Stimulated activated CD4-positive, alpha-beta T cell treated with anti-CD3 and anti-CD28 coated beads, Interleukin-4, amount 100 ng/mL, for 4 hours (primary cell): Measurements from ENCODE around the gene WNT16.
"Not testable (repeated sequence)": the region's sequence is repeated elsewhere in the genome, so short reads cannot be mapped to it uniquely, and the experiment has no call there.

ENCODE experiments used
- DNase-seq, 2 experiments: peaks; one replicate each; pipeline ENCODE4 v3.0.0-alpha.2; 2020

Gene WNT16

DNA sequence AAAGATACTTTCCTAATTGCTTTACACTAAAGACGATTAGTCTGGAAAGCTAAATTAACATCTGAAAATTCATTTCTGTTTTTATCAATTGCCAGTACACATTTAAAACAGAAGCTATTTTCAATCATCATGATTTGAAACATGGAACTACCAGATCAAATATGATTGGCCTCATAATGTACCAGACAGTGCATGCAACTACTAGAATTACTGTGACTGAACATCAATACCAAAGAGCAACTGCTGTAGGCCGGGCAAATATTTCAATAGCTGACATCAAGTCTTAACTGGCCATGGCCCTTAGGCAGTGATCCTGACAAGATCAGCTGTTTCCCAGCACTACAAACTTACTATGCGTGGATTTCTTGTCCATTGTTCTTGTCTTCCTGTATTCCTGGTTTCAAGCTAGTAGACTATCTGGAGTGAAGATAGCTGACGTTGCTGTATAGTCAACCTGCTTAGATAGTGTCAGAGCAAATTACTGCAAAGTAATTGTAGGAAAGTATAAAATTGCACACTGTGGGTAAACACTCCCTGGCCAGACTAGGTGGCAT, 21.7 kb upstream of the WNT16 start:
- no peak for DNase-seq

DNA sequence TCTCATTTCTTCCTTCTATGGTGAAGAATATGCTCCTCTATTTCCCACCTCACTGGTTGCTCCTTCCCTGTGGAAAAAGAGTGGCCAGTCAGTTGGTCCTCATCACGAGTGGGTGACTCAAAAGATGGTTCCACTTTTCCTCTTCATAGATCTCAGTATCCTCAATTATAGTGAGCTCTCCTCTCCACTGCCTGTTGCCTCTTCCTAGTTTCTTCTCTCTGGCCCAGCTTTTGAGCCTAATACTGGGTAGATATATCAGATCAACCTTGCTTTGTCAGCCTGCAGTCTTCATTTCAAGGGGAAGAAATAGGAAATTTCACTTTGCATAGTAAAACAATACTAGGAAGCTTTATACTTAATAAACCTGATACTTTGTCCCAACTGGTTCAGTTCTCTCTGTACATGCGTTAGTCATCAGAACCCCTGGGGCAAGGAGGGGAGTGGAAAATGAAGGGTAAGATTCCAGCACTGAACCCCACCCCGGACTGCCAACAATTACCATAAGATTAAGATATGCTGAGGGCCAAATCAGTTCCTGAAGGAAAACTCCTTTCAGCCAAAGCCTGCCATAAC, 15.5 kb upstream of the WNT16 start:
- no peak for DNase-seq

DNA sequence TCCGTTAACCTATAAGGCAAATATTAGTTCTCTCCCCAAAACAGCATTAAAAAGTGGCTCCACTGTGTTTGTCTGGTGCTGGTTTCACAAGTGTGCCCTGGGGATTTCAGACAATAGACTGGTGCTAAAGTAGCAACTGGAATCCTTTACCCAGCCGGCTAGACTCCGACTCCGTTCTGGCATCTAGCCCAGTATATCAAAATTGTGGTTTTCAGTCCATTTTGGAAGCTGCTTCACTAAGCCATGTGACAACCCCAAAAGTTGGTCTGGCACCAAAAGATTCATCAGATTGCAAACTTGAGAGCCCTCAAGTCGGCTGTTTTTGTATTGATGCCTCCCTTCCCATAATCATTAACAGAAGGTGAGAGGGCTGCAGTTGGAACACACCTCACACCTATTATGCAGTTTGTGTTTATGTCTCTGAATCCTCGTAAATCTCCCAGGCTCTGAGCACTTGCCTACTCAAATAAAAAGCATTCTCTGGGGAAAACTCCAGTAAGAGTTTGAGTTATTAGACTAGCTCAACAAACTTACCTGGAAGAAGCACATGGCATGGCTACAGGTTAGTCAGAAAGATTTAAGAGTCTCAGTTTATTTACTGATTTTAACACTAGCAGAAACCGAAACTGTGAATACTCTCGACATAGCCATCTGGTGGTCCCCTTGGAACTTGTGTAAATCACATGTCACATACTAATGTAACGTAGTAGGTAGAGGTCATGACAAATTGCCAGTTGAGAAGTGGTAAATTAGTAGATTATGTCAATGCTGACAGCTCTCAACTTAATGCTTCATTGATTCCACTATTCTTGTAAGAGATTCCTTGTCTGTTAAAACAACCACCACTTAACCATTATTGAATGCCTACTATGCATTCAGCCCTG, 14.8 kb upstream of the WNT16 start:
- DNase-seq: no peak

DNA sequence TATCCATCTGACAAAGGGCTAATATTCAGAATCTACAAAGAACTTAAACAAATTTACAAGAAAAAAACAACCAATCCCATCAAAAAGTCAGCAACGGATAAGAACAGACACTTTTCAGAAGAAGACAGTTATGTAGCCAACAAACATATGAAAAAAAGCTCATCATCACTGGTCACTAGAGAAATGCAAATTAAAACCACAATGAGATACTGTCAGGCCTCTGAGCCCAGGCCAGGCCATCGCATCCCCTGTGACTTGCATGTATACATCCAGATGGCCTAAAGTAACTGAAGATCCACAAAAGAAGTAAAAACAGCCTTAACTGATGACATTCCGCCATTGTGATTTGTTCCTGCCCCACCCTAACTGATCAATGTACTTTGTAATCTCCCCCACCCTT, 13.6 kb upstream of the WNT16 start:
- DNase-seq: not testable (repeated sequence)

DNA sequence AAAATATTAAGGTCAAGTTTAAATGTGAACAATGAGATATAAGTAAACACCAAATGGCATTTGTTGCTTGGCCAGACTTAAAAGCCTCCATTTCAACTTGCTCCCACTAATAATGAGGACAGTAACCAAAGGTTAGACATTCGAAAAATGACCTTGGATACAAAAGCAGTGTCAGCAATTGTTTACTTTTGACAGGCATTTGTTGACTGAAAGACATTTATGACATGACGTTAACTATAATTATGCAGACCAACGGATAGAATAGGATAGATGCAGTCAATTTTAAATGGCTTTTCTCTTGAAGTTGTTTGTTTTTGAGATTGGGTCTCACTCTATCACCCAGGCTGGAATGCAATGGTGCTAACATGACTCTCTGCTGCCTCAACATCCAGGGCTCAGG, 6.3 kb upstream of the WNT16 start:
- DNase-seq: no peak

DNA sequence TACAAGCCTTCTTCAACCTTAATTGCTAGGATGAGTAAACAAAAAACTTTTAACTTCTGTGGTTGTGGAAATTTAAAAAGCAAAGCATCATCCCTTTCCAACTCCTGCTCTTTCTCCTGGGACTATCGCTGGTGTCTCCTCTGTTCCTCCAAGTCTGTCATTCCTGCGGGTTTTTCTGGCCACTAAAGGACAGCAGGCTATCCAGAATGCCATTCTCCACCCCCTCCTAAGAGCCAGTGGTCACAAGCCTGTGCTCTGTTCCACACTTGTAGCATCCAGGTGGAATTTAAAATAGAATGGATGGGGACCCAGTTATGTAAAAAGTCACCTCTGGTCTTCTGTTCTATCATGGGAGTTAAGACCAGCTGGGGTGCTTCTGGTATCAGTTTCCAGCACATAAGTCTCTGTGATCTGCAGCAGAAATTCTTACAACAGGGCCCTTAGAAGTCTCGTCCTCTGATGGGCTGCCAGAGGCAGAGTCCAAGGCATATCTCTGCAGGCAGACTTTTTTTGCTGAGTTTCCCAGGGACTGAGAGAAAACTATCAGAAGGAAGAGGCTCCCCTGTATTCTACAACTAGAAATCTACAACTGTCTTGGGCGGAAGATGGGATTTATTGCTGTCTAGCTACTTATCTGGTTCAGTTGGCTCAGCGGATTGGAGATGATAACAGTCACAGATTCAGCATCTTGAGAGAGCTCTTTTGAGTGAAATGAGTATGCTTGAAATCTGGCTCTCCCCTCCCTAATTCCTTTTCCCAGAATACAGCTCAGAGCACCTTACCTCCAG, 5.1 kb upstream of the WNT16 start:
- DNase-seq: no peak

DNA sequence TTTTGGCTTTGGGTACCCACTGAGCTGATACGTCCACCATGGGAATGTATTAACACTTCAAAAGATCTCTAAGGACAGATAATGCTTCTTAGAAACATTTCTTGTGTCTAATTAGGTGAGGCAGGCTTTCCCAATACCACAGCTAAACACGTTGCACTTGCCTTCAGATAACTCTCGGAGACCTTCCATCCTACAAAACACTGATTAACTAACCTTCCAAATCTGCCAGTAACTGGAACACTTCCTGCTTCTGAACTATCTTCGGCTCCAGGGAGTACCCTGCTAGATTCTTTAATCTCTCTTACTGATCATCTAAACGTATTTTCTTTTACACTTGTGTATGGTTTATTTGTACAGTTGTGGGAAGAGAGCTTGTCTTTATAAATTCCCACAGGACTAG, 1.1 kb upstream of the WNT16 start:
- DNase-seq: no peak

DNA sequence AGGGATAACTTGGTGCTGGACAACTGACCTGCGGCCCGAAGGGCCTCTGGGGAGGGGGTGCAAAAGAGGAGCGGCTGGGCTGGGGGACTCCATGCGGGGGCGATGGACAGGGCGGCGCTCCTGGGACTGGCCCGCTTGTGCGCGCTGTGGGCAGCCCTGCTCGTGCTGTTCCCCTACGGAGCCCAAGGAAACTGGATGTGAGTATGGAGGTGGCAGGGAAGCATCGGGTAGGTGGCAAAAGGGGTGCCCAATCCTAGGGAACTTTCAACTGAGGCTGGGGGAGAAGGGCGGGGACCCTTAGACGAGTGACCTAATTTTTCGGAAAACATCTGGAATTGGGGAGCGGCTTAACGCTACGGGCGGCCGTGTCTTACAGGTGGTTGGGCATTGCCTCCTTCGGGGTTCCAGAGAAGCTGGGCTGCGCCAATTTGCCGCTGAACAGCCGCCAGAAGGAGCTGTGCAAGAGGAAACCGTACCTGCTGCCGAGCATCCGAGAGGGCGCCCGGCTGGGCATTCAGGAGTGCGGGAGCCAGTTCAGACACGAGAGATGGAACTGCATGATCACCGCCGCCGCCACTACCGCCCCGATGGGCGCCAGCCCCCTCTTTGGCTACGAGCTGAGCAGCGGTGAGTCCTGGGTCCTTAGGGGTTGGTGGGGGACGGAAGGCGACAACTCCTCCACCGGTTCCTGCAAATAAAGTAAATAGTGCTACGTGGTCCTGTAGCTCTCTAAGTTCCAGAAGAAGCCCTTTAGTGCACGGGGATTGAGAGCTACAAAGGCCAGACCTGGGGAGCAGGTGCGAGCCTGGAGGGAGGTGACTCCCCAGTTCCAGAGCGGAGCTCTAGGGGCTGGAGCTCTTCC, 622 bp downstream of the WNT16 start:
- no peak for DNase-seq

DNA sequence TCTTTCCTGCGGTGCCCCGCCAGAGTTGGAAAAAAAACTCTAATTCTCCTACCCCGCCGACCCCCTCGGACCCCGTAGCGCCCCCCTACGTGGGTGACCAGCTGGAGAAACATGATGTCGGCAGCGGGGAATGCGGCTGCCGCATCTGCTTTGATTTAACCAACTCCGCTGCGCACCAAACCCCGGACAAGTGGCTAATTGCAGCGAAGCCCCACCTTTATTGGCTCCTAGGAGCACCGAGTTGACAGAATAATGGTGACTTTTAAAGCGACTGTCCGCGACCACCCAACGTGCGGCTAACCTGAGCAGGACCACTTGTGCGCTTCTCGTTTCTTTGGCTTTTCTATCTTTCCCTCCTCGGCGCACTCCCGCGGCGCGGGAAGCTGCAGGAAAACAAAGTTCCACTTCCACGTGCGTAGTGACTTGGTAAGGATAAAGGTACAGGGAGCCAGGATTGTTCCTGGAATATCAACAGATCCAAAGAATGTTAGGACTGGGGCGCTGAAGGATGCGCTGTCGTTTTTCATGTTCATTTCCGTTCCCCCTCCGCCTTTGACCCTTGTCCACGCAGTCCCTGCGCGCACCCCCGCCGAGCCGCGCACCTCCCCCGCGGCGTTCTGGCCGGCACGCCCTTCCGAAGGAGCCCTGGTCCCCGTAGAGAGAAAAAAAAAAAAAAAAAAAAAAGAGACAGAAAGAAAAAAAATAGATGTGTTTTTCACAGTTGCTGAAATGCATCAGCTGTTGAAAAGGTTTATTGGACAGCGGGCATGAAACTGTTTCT, 1.4 kb downstream of the WNT16 start:
- DNase-seq: no peak

DNA sequence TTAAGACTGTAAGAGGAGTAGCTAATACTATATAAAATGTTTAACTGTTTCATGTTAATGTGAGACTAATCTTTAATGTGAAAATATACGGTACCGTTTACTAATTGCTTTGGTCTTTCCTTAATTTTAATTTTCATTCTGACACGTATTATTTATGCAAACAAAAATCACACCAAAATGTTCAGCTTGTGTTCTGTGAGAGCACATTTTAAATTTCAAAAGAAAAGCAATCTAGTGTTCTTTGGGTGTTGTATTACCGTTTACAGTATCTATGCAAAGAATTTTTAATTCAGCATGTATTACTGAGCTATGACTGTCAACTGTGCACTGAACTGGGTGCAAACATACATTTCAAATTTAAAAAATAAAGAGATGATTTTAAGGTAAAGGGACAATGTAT, 2.2 kb downstream of the WNT16 start:
- no peak for DNase-seq

DNA sequence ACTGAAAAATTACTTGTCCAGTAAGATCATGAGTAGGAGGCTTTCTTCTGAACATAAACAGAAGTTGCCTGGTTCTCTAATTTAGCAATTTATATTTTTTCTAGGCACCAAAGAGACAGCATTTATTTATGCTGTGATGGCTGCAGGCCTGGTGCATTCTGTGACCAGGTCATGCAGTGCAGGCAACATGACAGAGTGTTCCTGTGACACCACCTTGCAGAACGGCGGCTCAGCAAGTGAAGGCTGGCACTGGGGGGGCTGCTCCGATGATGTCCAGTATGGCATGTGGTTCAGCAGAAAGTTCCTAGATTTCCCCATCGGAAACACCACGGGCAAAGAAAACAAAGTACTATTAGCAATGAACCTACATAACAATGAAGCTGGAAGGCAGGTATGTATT, 2.8 kb downstream of the WNT16 start:
- DNase-seq: no peak

DNA sequence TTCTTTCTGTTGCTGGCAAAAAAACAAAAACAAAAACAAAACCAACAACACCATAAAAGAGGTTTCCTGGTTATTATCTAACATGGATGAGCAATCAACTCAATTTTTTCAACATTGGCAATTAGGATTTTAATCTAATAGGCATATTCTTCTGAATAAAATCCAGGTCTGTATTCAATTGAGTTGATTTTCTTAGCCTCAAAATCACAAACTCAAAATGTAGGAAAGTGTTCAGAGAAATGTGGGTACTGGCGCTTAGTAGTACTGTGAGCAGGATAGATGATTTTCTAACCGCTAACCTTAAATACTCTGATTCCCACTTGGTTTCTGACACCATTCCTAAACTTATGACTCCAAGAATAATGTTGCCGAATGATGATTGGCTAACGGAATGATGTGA, 5.6 kb downstream of the WNT16 start:
- no peak for DNase-seq

DNA sequence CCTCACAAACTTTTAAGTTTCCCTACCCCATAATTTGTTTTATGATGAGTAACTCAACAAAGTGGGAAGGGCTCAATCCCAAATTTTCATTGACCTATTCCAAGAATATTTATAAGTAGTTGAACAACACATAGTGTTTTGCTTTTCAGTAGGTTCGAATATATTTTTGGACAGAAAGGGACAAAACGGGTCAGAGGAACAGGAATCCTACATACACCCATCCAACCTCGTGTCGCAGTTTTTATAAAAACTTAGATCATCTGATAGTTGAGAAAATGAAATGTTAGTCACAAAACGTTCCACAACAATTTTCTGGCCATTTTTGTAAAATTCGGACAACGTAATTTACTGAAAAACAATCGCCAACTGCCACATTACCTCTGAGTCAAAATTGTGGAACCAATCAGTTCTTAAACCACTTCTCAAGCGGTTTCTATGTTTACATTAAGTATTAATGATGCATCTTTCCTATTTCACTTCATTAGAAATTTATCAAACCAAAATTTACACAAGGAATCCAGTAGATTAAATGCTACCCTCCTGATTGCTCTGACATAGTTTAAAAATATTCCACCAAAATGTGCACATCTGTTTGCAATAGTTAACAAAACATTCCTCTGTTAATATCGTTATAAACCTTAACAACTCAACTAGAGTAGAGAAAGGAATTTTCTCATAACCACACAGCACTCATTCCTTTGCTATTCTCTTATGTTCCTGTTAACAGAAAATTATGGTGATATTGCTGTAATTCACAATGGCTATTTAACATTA, 6.3 kb downstream of the WNT16 start:
- no peak for DNase-seq

DNA sequence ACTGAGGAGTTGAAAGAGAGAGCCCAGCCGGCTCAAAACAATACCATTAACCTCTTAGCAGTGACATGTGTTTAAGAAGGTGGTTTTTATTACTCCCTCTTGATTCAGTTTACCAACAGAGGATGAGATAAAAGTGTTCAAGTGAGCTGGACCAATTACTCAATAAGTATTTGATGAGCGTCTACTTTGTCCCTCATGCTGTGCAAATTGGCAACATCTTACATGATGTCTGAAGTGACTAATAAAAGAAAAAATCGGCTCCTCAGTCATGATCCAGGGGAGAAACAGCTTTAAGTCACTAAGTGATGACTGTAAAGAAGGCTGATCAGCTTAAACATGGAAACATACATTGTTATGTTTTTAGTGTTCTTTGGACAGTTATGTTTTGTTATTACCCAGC, 7.8 kb downstream of the WNT16 start:
- no peak for DNase-seq

DNA sequence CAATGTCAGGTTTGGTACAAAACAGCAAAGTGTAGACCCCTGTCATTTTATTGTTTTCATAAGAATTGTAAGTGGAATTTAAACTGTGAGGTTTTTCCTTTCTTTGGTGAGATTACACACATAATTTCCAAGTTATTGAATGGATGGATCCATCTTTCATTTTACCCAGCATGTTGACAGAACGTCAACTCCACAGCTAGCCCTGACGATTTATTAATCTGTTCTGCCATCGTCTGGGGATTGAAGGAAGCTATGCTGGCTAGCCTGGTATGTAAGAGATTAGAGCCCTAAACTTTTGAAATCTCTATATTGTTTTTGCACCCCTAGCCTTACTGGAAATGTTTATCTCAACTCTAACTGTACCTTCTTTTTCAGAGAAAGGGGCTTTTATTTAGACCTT, 8.6 kb downstream of the WNT16 start:
- DNase-seq: no peak

DNA sequence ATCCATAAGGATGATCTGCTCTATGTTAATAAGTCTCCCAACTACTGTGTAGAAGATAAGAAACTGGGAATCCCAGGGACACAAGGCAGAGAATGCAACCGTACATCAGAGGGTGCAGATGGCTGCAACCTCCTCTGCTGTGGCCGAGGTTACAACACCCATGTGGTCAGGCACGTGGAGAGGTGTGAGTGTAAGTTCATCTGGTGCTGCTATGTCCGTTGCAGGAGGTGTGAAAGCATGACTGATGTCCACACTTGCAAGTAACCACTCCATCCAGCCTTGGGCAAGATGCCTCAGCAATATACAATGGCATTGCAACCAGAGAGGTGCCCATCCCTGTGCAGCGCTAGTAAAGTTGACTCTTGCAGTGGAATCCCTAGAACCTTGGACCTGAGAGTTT, 10.3 kb downstream of the WNT16 start:
- DNase-seq: no peak

DNA sequence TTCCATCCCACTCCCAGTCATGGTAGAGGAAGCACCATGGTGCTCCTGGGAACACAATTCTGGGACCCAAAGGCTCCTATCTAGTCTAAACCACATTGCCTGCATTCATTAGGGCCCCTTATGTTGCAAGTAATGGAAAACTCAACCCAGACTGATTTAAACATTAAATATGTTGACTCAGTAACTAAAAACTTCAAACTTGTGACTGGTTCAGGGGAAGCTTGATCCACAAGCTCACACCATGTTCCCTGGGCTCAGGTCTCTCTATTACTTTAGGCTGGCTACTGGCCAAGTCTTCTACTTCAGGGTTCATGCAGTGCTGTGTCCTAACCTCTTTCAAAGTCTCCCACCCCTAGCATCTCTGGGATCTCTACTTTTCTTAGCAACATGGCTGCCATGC, 13.1 kb downstream of the WNT16 start:
- no peak for DNase-seq

DNA sequence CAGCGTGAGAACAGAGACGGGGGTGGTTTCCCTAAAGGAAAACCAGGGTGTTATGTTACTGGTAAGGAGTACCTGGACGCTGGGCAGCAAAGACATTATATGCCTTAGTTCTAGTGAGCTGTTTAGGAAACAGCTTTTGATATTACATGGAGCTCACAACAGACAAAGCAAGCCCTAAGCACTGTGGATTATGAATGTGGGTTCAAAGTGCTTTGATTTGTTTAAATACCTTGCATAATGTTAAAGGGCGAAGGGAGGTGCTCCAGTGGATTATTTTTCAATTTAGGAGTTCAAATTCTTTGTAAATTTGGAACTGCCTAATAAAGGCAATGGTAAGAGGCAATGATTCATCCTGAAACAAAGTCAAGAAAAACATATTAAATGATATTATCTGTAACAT, 13.8 kb downstream of the WNT16 start:
- no peak for DNase-seq

DNA sequence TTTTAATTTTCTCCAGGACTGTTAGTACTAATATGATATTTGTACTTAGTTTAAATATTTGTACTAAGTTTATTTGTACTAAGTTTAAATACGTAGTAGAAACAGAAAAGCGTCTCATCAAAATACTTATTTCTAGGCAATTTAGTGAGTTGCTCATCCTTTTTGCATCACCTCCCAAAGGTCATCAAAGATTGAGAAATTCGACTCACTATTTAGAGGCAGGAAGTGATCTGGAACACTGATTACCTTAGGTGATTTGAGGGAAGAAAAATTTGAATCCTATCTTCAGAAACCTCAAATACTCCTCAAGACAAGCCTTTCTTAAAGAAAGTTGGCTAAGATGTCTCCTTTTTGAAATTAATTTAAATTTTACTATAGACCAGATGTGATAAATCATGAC, 14.5 kb downstream of the WNT16 start:
- no peak for DNase-seq

DNA sequence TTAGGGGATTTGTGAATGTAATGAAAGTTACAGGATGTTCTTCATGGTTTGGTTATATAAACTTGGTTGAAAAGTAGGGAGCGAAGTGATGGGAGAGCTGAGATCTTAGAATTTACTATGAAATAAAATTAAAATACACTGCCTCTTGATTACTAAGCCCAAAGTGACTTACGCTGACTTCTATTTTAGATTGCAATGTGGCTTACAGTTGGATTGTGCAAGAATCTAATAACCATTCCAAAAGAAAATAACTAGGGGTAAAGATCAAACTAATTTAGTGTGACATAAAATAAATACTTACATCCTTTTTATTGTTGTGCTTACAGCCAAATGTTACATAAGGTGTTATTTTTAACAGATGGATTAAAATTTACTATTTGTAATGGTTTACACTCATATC, 15.3 kb downstream of the WNT16 start:
- no peak for DNase-seq

DNA sequence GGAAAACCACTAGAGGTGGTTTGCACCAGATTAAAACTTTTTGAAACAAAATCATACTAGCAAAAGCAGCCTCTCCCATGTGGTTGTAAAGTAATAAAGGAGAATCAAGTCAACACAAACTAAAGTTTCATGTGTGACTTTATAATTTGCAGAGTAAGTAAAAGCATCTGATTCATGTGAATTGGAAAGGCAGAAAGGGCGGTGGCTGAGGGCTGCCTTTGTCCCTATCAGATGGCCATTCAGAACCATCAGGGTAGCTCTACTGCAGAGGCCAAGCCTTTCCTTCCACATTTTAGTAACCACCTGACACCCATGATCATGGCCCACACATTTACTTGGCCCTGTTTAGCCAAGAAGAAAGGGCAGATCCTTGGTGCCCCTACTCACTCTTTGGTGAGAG, 15.7 kb downstream of the WNT16 start:
- no peak for DNase-seq
